ENCODE data around the gene GSTM1.
"Not testable (repeated sequence)": the region's sequence is repeated elsewhere in the genome, so short reads cannot be mapped to it uniquely, and the experiment has no call there.

The GSTM1 gene

DNA sequence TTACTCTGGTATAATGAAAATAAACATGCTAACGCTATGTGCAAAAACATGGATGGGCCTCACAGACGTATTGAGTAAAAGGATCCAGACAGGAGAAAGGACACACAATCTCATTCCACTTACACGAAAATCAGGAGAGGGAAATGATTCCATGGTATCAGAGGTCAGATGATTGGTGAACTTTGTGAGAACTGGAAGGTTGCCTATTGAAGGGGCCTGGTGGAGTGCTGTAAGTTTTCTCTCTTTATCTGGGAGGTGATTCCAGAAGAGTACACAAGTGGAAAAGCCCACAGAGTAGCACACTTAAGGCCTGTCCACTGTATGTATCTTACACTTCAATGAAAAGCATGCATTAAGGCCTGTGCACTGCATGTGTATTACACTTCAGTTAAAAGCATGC lies 10.2 kb upstream of the GSTM1 start:
- no peak for TF ChIP-seq CTCF (conservative IDR thresholded peaks at IDR 0.05)
- no peak for TF ChIP-seq ZFX (IDR thresholded peaks at IDR 0.05)
- H3K27ac ChIP-seq = no peak overlapping the region

- not testable (repeated sequence) for H3K27ac ChIP-seq
Measured at GRCh38 chr1:109678637-109679036, 9.0 kb upstream of the GSTM1 start.

DNA sequence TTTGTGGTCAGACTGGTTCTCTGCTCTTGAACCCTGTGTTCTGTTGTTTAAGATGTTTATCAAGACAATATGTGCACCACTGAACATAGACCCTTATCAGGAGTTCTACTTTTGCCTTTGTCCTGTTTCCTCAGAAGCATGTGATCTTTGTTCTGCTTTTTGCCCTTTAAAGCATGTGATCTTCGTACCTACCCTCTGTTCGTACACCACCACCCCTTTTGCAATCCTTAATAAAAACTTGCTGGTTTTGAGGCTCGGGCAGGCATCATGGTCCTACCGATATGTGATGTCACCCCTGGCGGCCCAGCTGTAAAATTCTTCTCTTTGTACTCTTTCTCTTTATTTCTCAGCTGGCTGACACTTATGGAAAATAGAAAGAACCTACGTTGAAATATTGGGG lies 2.8 kb upstream of the GSTM1 start:
- not testable (repeated sequence) for H3K27ac ChIP-seq

DNA sequence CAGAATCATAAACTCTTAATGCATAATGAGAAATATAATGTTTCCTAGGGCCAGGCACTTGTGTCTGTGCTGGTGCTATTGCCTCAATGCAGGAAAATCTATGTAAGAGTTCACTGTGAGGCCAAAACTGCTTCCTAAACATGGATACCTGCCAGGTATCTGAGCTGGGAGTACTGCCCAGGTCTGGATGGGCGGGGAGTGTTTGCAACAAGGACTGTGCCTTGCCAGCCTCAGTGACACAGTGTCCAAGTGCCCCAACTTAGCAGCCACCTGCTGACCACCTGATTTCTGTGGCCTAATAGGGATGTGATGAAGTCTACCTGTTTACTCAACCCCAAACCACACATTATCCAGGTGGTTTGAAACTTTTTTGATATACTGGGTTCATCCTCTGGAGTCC lies 2.2 kb upstream of the GSTM1 start:
- H3K27ac ChIP-seq = not testable (repeated sequence)

DNA sequence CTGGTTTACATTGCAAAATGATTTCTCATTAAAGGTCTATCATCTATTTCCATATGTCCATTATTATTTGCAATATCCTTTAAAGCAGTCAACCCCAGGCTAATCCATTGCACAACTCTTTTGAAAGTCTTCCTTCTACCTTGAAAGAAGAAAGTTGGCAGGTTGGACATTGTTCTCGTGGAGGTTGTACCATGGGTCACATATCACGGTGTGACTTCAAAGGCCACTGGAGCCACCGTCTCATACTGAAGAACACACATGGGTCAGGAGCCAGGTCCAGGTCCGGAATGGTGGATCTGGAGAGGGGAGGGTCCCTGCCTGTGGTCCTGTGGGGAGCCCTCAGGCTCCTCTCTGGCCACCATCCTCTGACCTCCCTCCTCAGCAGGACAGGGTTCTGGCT lies 1.7 kb upstream of the GSTM1 start:
- not testable (repeated sequence) for H3K27ac ChIP-seq

- H3K27ac ChIP-seq = not testable (repeated sequence)
Measured at GRCh38 chr1:109687109-109687508, 508 bp upstream of the GSTM1 start.

GRCh38 chr1:109689844-109690405 lies 2.3 kb downstream of the GSTM1 start:
- TF ChIP-seq ZFX (IDR thresholded peaks at IDR 0.05) (no peak), CTCF (conservative IDR thresholded peaks at IDR 0.05) (no peak)
- H3K27ac ChIP-seq = no peak overlapping the region

- no peak overlapping the region for H3K27ac ChIP-seq
- TF ChIP-seq CTCF (conservative IDR thresholded peaks at IDR 0.05) (no peak), ZFX (IDR thresholded peaks at IDR 0.05) (no peak)
Measured at GRCh38 chr1:109691759-109692158, 4.1 kb downstream of the GSTM1 start.

DNA sequence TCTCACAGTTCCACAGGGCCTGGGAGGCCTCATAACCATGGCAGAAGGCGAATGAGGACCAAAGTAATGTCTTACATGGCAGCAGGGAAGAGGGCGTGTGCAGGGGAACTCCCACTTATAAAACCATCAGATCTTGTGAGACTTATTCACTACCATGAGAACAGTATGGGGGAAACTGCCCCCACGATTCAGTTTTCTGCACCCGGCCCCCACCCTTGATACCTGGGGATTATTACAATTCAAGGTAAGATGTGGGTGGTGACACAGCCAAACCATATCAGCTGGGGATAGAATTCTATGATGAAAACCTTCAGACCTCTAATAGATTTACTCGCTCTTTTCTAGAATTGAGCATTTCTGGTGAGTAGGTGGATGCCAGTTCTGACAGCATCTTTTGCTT lies 6.8 kb downstream of the GSTM1 start:
- not testable (repeated sequence) for H3K27ac ChIP-seq

- not testable (repeated sequence) for H3K27ac ChIP-seq
Measured at GRCh38 chr1:109695138-109695537, 7.5 kb downstream of the GSTM1 start.

DNA sequence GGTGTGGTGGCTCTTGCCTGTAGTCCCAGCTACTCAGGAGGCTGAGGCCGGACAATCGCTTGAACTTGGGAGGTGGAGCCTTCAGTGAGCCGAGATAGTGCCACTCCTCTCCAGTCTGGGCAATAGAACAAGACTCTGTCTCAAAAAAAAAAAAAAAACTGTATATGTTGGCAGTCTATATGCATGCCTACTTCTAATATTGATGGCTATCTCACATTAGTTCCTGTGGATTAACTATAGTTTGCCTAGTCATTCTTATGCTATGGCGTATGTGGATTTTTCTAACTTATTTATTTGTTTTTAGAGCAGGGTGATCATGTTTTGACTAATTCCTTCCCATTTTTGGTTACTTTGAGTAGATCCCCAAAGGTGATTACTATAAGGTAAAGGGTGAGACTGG lies 9.4 kb downstream of the GSTM1 start:
- H3K27ac ChIP-seq = no peak overlapping the region
- TF ChIP-seq ZFX (IDR thresholded peaks at IDR 0.05) (no peak), CTCF (conservative IDR thresholded peaks at IDR 0.05) (no peak)

- not testable (repeated sequence) for H3K27ac ChIP-seq
Measured at GRCh38 chr1:109697861-109698260, 10.2 kb downstream of the GSTM1 start.

DNA sequence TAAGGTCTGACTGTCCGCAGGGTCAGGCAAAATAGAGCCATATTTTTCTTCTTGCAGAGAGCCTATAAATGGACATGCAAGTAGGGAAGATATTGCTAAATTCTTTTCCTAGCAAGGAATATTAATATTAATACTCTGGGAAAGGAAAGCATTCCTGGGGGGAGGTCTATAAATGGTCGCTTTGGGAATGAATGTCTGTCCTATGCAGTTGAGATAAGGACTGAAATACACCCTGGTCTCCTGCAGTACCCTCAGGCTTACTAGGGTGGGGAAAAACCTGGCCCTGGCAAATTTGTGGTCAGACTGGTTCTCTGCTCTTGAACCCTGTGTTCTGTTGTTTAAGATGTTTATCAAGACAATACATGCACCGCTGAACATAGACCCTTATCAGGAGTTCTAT lies 15.3 kb downstream of the GSTM1 start:
- H3K27ac ChIP-seq = not testable (repeated sequence)
